HEK293 (cell line): Measurements from ENCODE around the gene TGFBI.

Experiments
- CTCF ChIA-PET: fragments of 350-600 bp; formaldehyde crosslinking; extraction: SDS; loops from one replicate; lab custom pipeline; 2021; ENCODE audit warnings: antibody characterized with exemption; lab: Yijun Ruan, JAX
- POLR2A ChIA-PET: fragments of 300-600 bp; formaldehyde crosslinking; extraction: SDS; loops from one replicate; lab custom pipeline; 2020; ENCODE audit warnings: antibody characterized with exemption, inconsistent platforms; lab: Yijun Ruan, JAX
- H3K27ac ChIP-seq: fragments of 200-500 bp; sonication (Bioruptor generic); 2 replicates; pipeline ENCODE4 v1.5.1; 2014; ENCODE audit warnings: low read depth, low read length, control low read depth, inconsistent platforms; ENCODE audit errors: extremely low read depth
- H3K36me3 ChIP-seq, 2 experiments: fragments of 200-500 bp in 1 of 2; sonication (Bioruptor generic) in 1 of 2; 1 replicate in 1 of 2; 2 replicates in 1 of 2; pipeline ENCODE4 v1.5.1; 2014 to 2017; ENCODE audit warnings: inconsistent platforms in 2 of 2, low read length in 2 of 2; ENCODE audit not compliant: control insufficient read depth in 2 of 2, insufficient read depth in 1 of 2
- H3K4me1 ChIP-seq: fragments of 200-500 bp; sonication (Bioruptor generic); 2 replicates; pipeline ENCODE4 v1.5.1; 2014; ENCODE audit warnings: mild to moderate bottlenecking, low read length, inconsistent platforms; ENCODE audit not compliant: control insufficient read depth, insufficient read depth
- H3K4me3 ChIP-seq: 2 replicates; pipeline ENCODE4 v1.5.1; 2011; ENCODE audit warnings: low read depth, mild to moderate bottlenecking, control low read depth, low read length, moderate library complexity
- H3K9me3 ChIP-seq: fragments of 200-500 bp; sonication (Bioruptor generic); 2 replicates; pipeline ENCODE4 v1.5.1; 2014; ENCODE audit warnings: low read depth, low read length, inconsistent platforms; ENCODE audit not compliant: control insufficient read depth, insufficient read depth
- CTCF ChIP-seq: fragments of 450-650 bp; formaldehyde crosslinking; IDR thresholded peaks from 2 replicates; pipeline ENCODE4 v1.5.1; 2016; ENCODE audit warnings: missing biosample characterization, missing genetic modification characterization
- GLI4 ChIP-seq: fragments of 450-650 bp; formaldehyde crosslinking; IDR thresholded peaks from 2 replicates; pipeline ENCODE4 v1.5.1; 2016; ENCODE audit warnings: missing biosample characterization, missing genetic modification characterization
- KLF7 ChIP-seq: fragments of 450-650 bp; formaldehyde crosslinking; IDR thresholded peaks from 2 replicates; pipeline ENCODE4 v1.5.1; 2016; ENCODE audit warnings: missing biosample characterization, missing genetic modification characterization, borderline replicate concordance
- RBAK ChIP-seq: fragments of 450-650 bp; formaldehyde crosslinking; IDR thresholded peaks from 2 replicates; pipeline ENCODE4 v1.5.1; 2016; ENCODE audit warnings: missing biosample characterization, missing genetic modification characterization
- TSHZ1 ChIP-seq: fragments of 450-650 bp; formaldehyde crosslinking; IDR thresholded peaks from 2 replicates; pipeline ENCODE4 v1.5.1; 2016; ENCODE audit warnings: missing biosample characterization, missing genetic modification characterization, borderline replicate concordance
- ZBTB48 ChIP-seq: fragments of 450-650 bp; formaldehyde crosslinking; IDR thresholded peaks from 2 replicates; pipeline ENCODE4 v1.5.1; 2016; ENCODE audit warnings: missing biosample characterization, missing genetic modification characterization
- ZNF169 ChIP-seq: fragments of 450-650 bp; formaldehyde crosslinking; IDR thresholded peaks from 2 replicates; pipeline ENCODE4 v1.5.1; 2016; ENCODE audit warnings: missing biosample characterization, missing genetic modification characterization
- ZNF341 ChIP-seq: fragments of 450-650 bp; formaldehyde crosslinking; IDR thresholded peaks from 2 replicates; pipeline ENCODE4; 2016; ENCODE audit warnings: low read depth, missing biosample characterization, missing genetic modification characterization
- ZNF366 ChIP-seq: fragments of 450-650 bp; formaldehyde crosslinking; conservative IDR thresholded peaks from 2 replicates; pipeline ENCODE4 v1.5.1; 2016; ENCODE audit warnings: missing biosample characterization, missing genetic modification characterization
- ZNF433 ChIP-seq: fragments of 450-650 bp; formaldehyde crosslinking; IDR thresholded peaks from 2 replicates; pipeline ENCODE4 v1.5.1; 2016; ENCODE audit warnings: missing biosample characterization, missing genetic modification characterization, low read depth
- ZNF529 ChIP-seq: fragments of 450-650 bp; formaldehyde crosslinking; IDR thresholded peaks from 2 replicates; pipeline ENCODE4 v1.5.1; 2017; ENCODE audit warnings: missing genetic modification characterization, missing biosample characterization; ENCODE audit not compliant: insufficient replicate concordance
- ZNF639 ChIP-seq: fragments of 450-650 bp; formaldehyde crosslinking; IDR thresholded peaks from 2 replicates; pipeline ENCODE4 v1.5.1; 2016; ENCODE audit warnings: missing biosample characterization, missing genetic modification characterization
- ZNF645 ChIP-seq: fragments of 450-650 bp; formaldehyde crosslinking; IDR thresholded peaks from 2 replicates; pipeline ENCODE4; 2016; ENCODE audit warnings: missing biosample characterization, missing genetic modification characterization
- ZNF664 ChIP-seq: fragments of 450-650 bp; formaldehyde crosslinking; IDR thresholded peaks from 2 replicates; pipeline ENCODE4 v1.5.1; 2016; ENCODE audit warnings: missing biosample characterization, missing genetic modification characterization
- ZNF670 ChIP-seq: fragments of 450-650 bp; formaldehyde crosslinking; IDR thresholded peaks from 2 replicates; pipeline ENCODE4 v1.5.1; 2016; ENCODE audit warnings: missing biosample characterization, missing genetic modification characterization, low read depth
- ZNF701 ChIP-seq: fragments of 450-650 bp; formaldehyde crosslinking; IDR thresholded peaks from 2 replicates; pipeline ENCODE4 v1.5.1; 2016; ENCODE audit warnings: missing biosample characterization, missing genetic modification characterization
- ZNF843 ChIP-seq: fragments of 450-650 bp; formaldehyde crosslinking; IDR thresholded peaks from 2 replicates; pipeline ENCODE4 v1.5.1; 2016; ENCODE audit warnings: missing biosample characterization, missing genetic modification characterization

TGFBI gene

GRCh38 chr5:136028782-136029742 is at the start of gene TGFBI:
Gene TGFBI (plus strand): TSS chr5:136028988. CDS start chr5:136029056, 68 bp downstream.
- Histone ChIP-seq H3K4me3 (no peak within 1 kb of the TSS), H3K9me3 (no peaks in the 10 kb centered on the region), H3K4me1 (peaks cover 2% of the 10 kb centered on the region; the same call in 1 of the 2 replicates), H3K36me3 (no peaks in the 10 kb centered on the region), H3K27ac (no peak within 1 kb of the TSS)
- POLR2A ChIA-PET, result no interaction called here
- CTCF ChIA-PET, result interaction anchor here (1.5 kb wide), 1 partner anchor 8 kb away, joined by 5 read pairs; no protein-coding TSS in a partner anchor
- no peak for TF ChIP-seq ZNF639 (tag by site-specific recombination)
- TF ChIP-seq CTCF (tag by site-specific recombination), result no peak
- no peak for TF ChIP-seq RBAK (tag by site-specific recombination)
- TF ChIP-seq GLI4 (tag by site-specific recombination), result no peak
- no peak for TF ChIP-seq ZNF701 (tag by site-specific recombination)
- TF ChIP-seq ZNF341, result no peak
- TF ChIP-seq ZNF670 (tag by site-specific recombination), result no peak
- no peak for TF ChIP-seq ZNF843 (tag by site-specific recombination)
- no peak for TF ChIP-seq ZNF645 (tag by site-specific recombination)
- no peak for TF ChIP-seq KLF7 (tag by site-specific recombination)
- TF ChIP-seq ZNF433 (tag by site-specific recombination), result no peak
- no peak for TF ChIP-seq ZNF169 (tag by site-specific recombination)
- no peak for TF ChIP-seq ZNF366 (tag by site-specific recombination)
- TF ChIP-seq TSHZ1 (tag by site-specific recombination), result no peak
- TF ChIP-seq ZBTB48, result no peak
- TF ChIP-seq ZNF664, result no peak
- TF ChIP-seq ZNF529 (tag by site-specific recombination), result no peak
